Progenitor cell of endocrine pancreas (in vitro differentiated cells): ENCODE measurements around the gene CDK14. TPM values are rescaled to one million over a fixed set of nuclear protein-coding genes. Genes with fewer than 3 reads are reported as not detected.

ENCODE experiments used
- DNase-seq: peaks from one replicate; pipeline ENCODE4 v3.0.0; 2021; ENCODE audit warnings: low spot score; ENCODE audit not compliant: unreplicated experiment
- H3K27ac Mint-ChIP-seq: 2 replicates; pipeline ENCODE4 v1.8.0; 2021; ENCODE audit warnings: mild to moderate bottlenecking, moderate library complexity, mixed read lengths
- H3K27me3 Mint-ChIP-seq: 2 replicates; pipeline ENCODE4 v1.8.0; 2021; ENCODE audit warnings: mixed read lengths
- H3K36me3 Mint-ChIP-seq: 2 replicates; pipeline ENCODE4 v1.8.0; 2022; ENCODE audit warnings: mixed read lengths; ENCODE audit not compliant: insufficient read depth
- H3K4me1 Mint-ChIP-seq: 2 replicates; pipeline ENCODE4 v1.8.0; 2021; ENCODE audit warnings: low read depth, mixed read lengths
- H3K4me3 Mint-ChIP-seq: 2 replicates; pipeline ENCODE4 v1.8.0; 2021; ENCODE audit warnings: low read depth, mild to moderate bottlenecking, moderate library complexity, mixed read lengths
- H3K9me3 Mint-ChIP-seq: 2 replicates; pipeline ENCODE4 v1.8.0; 2021; ENCODE audit warnings: low read depth, mixed read lengths
- CTCF ChIP-seq: fragments of 200-600 bp; sonication (generic); IDR thresholded peaks from one replicate; pipeline ENCODE4 v1.5.0; 2021; ENCODE audit warnings: antibody characterized with exemption, mild to moderate bottlenecking; ENCODE audit not compliant: unreplicated experiment
- total RNA-seq: library from RNA; stranded (reverse); gene quantifications from 2 replicates; pipeline ENCODE4 v1.2.1, GENCODE V29; 2021

Gene CDK14
- total RNA-seq, 1 donor from 2014 or later, result 117 TPM

- Mint-ChIP-seq H3K9me3 (no peaks in the 10 kb centered on the region), H3K27ac (no peak overlapping the region), H3K27me3 (no peaks in the 10 kb centered on the region), H3K4me3 (no peak overlapping the region), H3K4me1 (no peaks in the 10 kb centered on the region), H3K36me3 (peaks cover 4% of the 10 kb centered on the region)
- no peak for TF ChIP-seq CTCF
- DNase-seq, result no peak
These were observed 560.4 kb downstream of the CDK14 start for GRCh38 chr7:91156316-91157185.

GRCh38 chr7:91157579-91158320, 561.6 kb downstream of the CDK14 start:
- no peak for TF ChIP-seq CTCF
- H3K4me1 Mint-ChIP-seq, result no peaks in the 10 kb centered on the region
- H3K27me3 Mint-ChIP-seq, result no peaks in the 10 kb centered on the region
- no peak for DNase-seq
- no peak overlapping the region for H3K27ac Mint-ChIP-seq
- peaks cover 4% of the 10 kb centered on the region for H3K36me3 Mint-ChIP-seq
- no peaks in the 10 kb centered on the region for H3K9me3 Mint-ChIP-seq
- no peak overlapping the region for H3K4me3 Mint-ChIP-seq

DNA sequence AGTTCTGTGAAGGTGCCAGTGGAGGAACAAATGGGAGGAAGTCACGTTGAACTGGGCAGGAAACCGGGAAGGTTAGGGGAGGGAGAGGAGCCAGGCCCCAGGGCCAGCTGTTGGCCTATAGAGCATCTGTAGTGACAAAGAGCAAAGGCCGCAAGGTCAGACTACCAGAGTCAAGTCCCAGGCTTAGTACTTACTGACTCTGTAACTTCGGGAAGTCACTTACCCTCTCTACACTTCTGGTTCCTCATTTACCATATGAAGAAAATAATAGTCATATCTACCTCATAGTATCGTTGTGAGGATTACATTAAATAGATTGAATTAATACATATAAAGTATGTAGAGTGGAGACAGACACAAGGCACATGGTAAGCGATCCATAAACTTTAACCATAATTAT, 566.3 kb downstream of the CDK14 start:
- H3K27me3 Mint-ChIP-seq, result no peaks in the 10 kb centered on the region
- H3K9me3 Mint-ChIP-seq, result no peaks in the 10 kb centered on the region
- no peak for DNase-seq
- H3K36me3 Mint-ChIP-seq, result peaks cover 1% of the 10 kb centered on the region
- no peaks in the 10 kb centered on the region for H3K4me1 Mint-ChIP-seq
- no peak overlapping the region for H3K27ac Mint-ChIP-seq
- TF ChIP-seq CTCF, result no peak
- H3K4me3 Mint-ChIP-seq, result no peak overlapping the region

DNA sequence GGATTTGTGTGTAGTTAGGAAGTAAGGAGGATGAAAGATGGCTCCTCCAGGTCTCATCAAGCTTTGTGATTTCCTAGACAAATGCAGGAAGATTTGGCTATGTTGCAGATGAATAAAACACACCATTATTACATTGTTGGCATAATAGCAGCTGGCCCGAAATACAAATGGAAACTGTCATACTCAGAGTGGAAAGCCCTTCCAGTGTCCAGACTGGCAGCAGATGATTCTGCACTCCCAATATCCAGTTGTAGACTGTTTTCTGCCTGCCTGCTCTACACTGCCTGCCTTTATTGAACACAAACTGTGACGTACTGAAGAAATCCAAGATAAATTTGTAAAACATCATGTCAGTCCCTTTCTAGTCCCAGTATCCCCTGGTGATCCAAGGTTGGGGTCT, 568.4 kb downstream of the CDK14 start:
- DNase-seq, result no peak
- H3K27me3 Mint-ChIP-seq, result no peaks in the 10 kb centered on the region
- TF ChIP-seq CTCF, result no peak
- no peak overlapping the region for H3K4me3 Mint-ChIP-seq
- H3K36me3 Mint-ChIP-seq, result no peaks in the 10 kb centered on the region
- H3K9me3 Mint-ChIP-seq, result no peaks in the 10 kb centered on the region
- peak overlapping the region; percentile 38 for H3K27ac Mint-ChIP-seq
- H3K4me1 Mint-ChIP-seq, result peaks cover 6% of the 10 kb centered on the region

DNA sequence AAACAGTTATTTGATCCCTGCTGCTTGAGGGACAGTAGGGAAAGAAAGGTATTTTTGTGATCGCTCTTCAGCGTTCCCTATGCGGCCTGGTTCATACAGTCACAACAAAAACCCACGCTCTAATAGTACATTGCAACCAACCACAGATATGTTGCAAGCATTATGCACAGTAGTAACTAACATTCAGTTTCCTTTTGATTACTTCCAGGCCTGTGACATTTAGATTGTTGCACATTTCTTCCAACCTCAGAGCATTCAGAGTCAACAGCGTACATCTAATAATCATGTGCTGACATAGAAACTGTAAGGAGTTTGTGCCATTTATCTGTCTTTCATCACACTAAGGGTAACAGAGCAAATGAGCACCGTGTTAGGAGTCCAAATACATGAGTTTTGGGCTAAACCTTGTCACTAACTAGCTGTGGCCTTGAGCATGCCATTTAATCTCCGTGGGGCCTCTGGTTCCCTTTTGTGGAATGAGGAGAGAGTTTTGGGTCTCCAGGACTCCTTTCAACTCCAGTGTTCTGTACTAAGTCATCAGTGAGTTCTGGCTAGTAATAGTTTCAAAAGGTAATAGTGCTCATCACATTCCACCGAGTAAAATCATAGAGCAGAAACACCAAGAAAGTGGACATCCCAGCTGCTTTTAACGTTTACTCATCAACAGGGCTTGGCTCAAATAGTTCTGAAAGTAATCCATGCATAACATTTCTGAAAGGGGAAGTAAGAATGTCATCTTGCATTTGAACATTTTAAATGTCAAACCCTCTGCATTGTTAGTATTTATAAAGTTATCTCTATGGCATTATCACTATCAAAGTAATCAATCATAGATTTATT, 569.1 kb downstream of the CDK14 start:
- DNase-seq, result no peak
- peaks cover 9% of the 10 kb centered on the region for H3K4me1 Mint-ChIP-seq
- no peaks in the 10 kb centered on the region for H3K9me3 Mint-ChIP-seq
- no peaks in the 10 kb centered on the region for H3K36me3 Mint-ChIP-seq
- H3K4me3 Mint-ChIP-seq, result no peak overlapping the region
- no peak for TF ChIP-seq CTCF
- no peaks in the 10 kb centered on the region for H3K27me3 Mint-ChIP-seq
- H3K27ac Mint-ChIP-seq, result no peak overlapping the region
